ENCODE data around the gene C2.
"Not testable (repeated sequence)": the region's sequence is repeated elsewhere in the genome, so short reads cannot be mapped to it uniquely, and the experiment has no call there.

Gene C2

GRCh38 chr6:31899215-31899614, 28.3 kb upstream of the C2 start:
- no peak for DNase-seq

- no peak for DNase-seq
Observed at GRCh38 chr6:31899882-31900722, 27.4 kb upstream of the C2 start.

GRCh38 chr6:31900917-31901414, 26.6 kb upstream of the C2 start:
- DNase-seq = no peak

- DNase-seq = peak; percentile 51
Observed at GRCh38 chr6:31901415-31901952, 26.0 kb upstream of the C2 start.

- peak; percentile 98 for DNase-seq
Observed at GRCh38 chr6:31901953-31902643, 25.4 kb upstream of the C2 start, which contains the start of gene ZBTB12. ZBTB12 (minus strand) TSS chr6:31902086; CDS start chr6:31901305, 781 bp downstream.

GRCh38 chr6:31903957-31904356, 23.6 kb upstream of the C2 start:
- no peak for DNase-seq

- no peak for DNase-seq
Observed at GRCh38 chr6:31905041-31905440, 22.5 kb upstream of the C2 start.

GRCh38 chr6:31906122-31906521, 21.4 kb upstream of the C2 start:
- no peak for DNase-seq

GRCh38 chr6:31906727-31907126, 20.8 kb upstream of the C2 start:
- not testable (repeated sequence) for DNase-seq

- no peak for DNase-seq
Observed at GRCh38 chr6:31907158-31907813, 20.2 kb upstream of the C2 start.

- DNase-seq = not testable (repeated sequence)
Observed at GRCh38 chr6:31908255-31908654, 19.3 kb upstream of the C2 start.

- no peak for DNase-seq
Observed at GRCh38 chr6:31908791-31909190, 18.7 kb upstream of the C2 start.

- not testable (repeated sequence) for DNase-seq
Observed at GRCh38 chr6:31909298-31909697, 18.2 kb upstream of the C2 start.

GRCh38 chr6:31911826-31912585, 15.5 kb upstream of the C2 start:
- DNase-seq = no peak

GRCh38 chr6:31915351-31915750, 12.2 kb upstream of the C2 start:
- no peak for DNase-seq

- DNase-seq = no peak
Observed at GRCh38 chr6:31915756-31916155, 11.8 kb upstream of the C2 start.

GRCh38 chr6:31918069-31918720, 9.3 kb upstream of the C2 start:
- DNase-seq = no peak

GRCh38 chr6:31919624-31920303, 7.8 kb upstream of the C2 start:
- no peak for DNase-seq

GRCh38 chr6:31920811-31921210, 6.7 kb upstream of the C2 start:
- DNase-seq = no peak

- DNase-seq = peak; percentile 24
Observed at GRCh38 chr6:31922942-31923341, 4.6 kb upstream of the C2 start.

Measured in COR-L47 (cell line).